ENCODE data around the gene TMEM256.

TMEM256 gene

GRCh38 chr17:7355573-7355972, 48.3 kb downstream of the TMEM256 start:
- no peak for DNase-seq (ENCODE audit: low read depth, low spot score)
- H3K4me3 ChIP-seq (ENCODE audit: low read depth, low read length) = no peak overlapping the region
- TF ChIP-seq CTCF (IDR thresholded peaks at IDR 0.05; ENCODE audit: low read depth, low read length) = no peak
- in situ Hi-C loops (cut with HindIII; ENCODE audit: low sequenced_read_pairs) = no loop called here

- no peak for TF ChIP-seq CTCF (IDR thresholded peaks at IDR 0.05; ENCODE audit: low read depth, low read length)
- in situ Hi-C loops (cut with HindIII; ENCODE audit: low sequenced_read_pairs) = no loop called here
- no peak for DNase-seq (ENCODE audit: low read depth, low spot score)
- H3K4me3 ChIP-seq (ENCODE audit: low read depth, low read length) = no peak within 1 kb of the TSS
These were observed 48.8 kb downstream of the TMEM256 start, which contains the start of gene TMEM95 for GRCh38 chr17:7355053-7355452. Gene TMEM95, plus strand, starts transcription at chr17:7355156. Its CDS starts 49 bp downstream, at chr17:7355205.

- TF ChIP-seq CTCF (IDR thresholded peaks at IDR 0.05; ENCODE audit: low read depth, low read length) = no peak
- no peak overlapping the region for H3K4me3 ChIP-seq (ENCODE audit: low read depth, low read length)
- peak; percentile 48 for DNase-seq (ENCODE audit: low read depth, low spot score)
- in situ Hi-C loops (cut with HindIII; ENCODE audit: low sequenced_read_pairs) = no loop called here
These were observed 49.5 kb downstream of the TMEM256 start for GRCh38 chr17:7354262-7354843.

Measured in astrocyte of the spinal cord (primary cell).